ENCODE results near the gene VGLL2. TPM values are rescaled to one million over a fixed set of nuclear protein-coding genes. Genes with fewer than 3 reads are reported as not detected.

The VGLL2 gene
- total RNA-seq, 2 experiments from 2014 or later, result not detected

DNA sequence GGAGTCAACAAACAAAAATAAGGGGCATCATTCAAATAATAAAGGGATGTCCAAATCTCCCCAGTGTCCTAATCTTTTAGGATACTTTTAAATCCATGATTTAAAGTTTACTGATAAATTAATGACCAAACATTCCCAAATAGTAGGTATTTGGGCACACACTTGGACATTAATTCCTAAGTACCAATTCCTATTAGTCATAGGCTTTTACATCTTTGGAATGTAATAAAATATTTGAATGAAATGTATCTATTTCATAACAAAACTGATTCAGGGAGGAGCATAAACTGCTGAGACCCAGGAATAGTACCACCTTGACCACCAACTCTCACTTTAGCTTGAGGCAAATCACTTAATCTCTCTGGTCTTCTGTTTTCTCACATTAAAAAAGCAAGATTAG lies 44.3 kb downstream of the VGLL2 start:
- Mint-ChIP-seq H3K4me1 (ENCODE audit: low read depth) (no peaks in the 10 kb centered on the region), H3K36me3 (ENCODE audit: low read depth) (no peaks in the 10 kb centered on the region), H3K27ac (no peak overlapping the region), H3K9me3 (no peaks in the 10 kb centered on the region), H3K4me3 (no peak overlapping the region), H3K27me3 (peaks cover 6% of the 10 kb centered on the region)
- no peak for DNase-seq
- intact Hi-C loops (cut with micrococcal nuclease), result no loop called here
- TF ChIP-seq, protein P1, sequence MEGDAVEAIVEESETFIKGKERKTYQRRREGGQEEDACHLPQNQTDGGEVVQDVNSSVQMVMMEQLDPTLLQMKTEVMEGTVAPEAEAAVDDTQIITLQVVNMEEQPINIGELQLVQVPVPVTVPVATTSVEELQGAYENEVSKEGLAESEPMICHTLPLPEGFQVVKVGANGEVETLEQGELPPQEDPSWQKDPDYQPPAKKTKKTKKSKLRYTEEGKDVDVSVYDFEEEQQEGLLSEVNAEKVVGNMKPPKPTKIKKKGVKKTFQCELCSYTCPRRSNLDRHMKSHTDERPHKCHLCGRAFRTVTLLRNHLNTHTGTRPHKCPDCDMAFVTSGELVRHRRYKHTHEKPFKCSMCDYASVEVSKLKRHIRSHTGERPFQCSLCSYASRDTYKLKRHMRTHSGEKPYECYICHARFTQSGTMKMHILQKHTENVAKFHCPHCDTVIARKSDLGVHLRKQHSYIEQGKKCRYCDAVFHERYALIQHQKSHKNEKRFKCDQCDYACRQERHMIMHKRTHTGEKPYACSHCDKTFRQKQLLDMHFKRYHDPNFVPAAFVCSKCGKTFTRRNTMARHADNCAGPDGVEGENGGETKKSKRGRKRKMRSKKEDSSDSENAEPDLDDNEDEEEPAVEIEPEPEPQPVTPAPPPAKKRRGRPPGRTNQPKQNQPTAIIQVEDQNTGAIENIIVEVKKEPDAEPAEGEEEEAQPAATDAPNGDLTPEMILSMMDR (IDR thresholded peaks at IDR 0.05), result no peak
- CTCF ChIA-PET, result no interaction called here
- no peak for ATAC-seq
- POLR2A ChIA-PET, result no interaction called here

DNA sequence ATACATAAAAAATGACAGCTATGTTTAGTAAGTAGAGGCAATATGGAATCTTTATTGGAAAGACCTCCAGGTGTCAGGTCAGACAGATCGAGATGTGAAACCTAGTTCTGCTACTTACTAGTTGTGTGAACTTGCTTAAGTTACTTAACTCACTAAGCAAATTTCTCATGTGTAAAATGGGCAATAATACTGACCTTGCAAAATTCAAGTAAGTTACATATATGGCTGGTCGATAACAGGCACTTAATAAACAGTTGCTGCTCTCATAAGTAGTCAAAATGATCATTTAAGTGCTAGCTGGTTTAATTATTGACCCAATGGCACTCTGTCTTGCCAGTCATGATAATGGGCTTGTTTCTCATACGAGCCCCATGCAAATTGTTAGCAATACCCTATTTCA lies 46.0 kb downstream of the VGLL2 start:
- no peaks in the 10 kb centered on the region for H3K9me3 Mint-ChIP-seq
- ChIA-PET POLR2A (no interaction called here), CTCF (no interaction called here)
- intact Hi-C loops (cut with micrococcal nuclease), result no loop called here
- H3K27ac Mint-ChIP-seq, result no peak overlapping the region
- DNase-seq (no peak), ATAC-seq (no peak)
- no peaks in the 10 kb centered on the region for H3K4me1 Mint-ChIP-seq (ENCODE audit: low read depth)
- no peaks in the 10 kb centered on the region for H3K36me3 Mint-ChIP-seq (ENCODE audit: low read depth)
- peaks cover 6% of the 10 kb centered on the region for H3K27me3 Mint-ChIP-seq
- no peak overlapping the region for H3K4me3 Mint-ChIP-seq
- TF ChIP-seq, protein P1 (IDR thresholded peaks at IDR 0.05), result no peak

DNA sequence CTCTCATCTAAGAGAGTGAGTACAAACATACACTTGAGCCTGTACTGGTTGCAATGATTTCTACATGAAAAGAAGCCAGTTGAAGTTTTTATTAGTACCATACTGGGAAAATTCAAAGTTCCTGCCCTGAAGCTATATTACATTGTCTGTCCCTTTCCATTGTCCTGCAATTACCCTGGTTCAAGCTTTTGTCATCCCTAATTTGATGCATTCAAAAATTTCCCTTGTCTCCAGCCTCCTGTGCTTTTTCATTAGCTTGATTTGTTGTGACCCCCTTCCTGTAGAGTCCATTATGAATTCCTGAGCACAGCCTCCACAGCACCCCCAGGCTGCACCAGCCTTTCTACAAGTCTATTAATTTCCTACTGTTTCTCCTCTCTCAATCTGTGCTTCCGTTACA lies 46.4 kb downstream of the VGLL2 start:
- no peaks in the 10 kb centered on the region for H3K36me3 Mint-ChIP-seq (ENCODE audit: low read depth)

GRCh38 chr6:117317261-117317660 lies 51.9 kb downstream of the VGLL2 start:
- intact Hi-C loops (cut with micrococcal nuclease), result no loop called here
- TF ChIP-seq, protein P1 (IDR thresholded peaks at IDR 0.05), result peak; percentile 25

More for the DNA sequence above, 46.4 kb downstream of the VGLL2 start:
- DNase-seq (no peak), ATAC-seq (no peak)
- H3K4me1 Mint-ChIP-seq (ENCODE audit: low read depth), result no peaks in the 10 kb centered on the region
- POLR2A ChIA-PET, result no interaction called here
- H3K27me3 Mint-ChIP-seq, result peaks cover 9% of the 10 kb centered on the region
- no peak overlapping the region for H3K27ac Mint-ChIP-seq
- intact Hi-C loops (cut with micrococcal nuclease), result no loop called here
- TF ChIP-seq, protein P1 (IDR thresholded peaks at IDR 0.05), result no peak
- no peak overlapping the region for H3K4me3 Mint-ChIP-seq
- H3K9me3 Mint-ChIP-seq, result no peaks in the 10 kb centered on the region
- CTCF ChIA-PET, result no interaction called here

More at GRCh38 chr6:117317261-117317660, 51.9 kb downstream of the VGLL2 start:
- DNase-seq (no peak), ATAC-seq (no peak)
- no peak overlapping the region for H3K4me3 Mint-ChIP-seq
- H3K9me3 Mint-ChIP-seq, result no peaks in the 10 kb centered on the region
- ChIA-PET POLR2A (no interaction called here), CTCF (interaction anchor here (1.3 kb wide), 1 partner anchor 14 kb away, joined by 3 read pairs; no protein-coding TSS in a partner anchor)
- H3K4me1 Mint-ChIP-seq (ENCODE audit: low read depth), result no peaks in the 10 kb centered on the region
- no peaks in the 10 kb centered on the region for H3K36me3 Mint-ChIP-seq (ENCODE audit: low read depth)
- no peak overlapping the region for H3K27ac Mint-ChIP-seq
- H3K27me3 Mint-ChIP-seq, result peaks cover 6% of the 10 kb centered on the region

Other genes with a start within 250 kb of the VGLL2 start
- gene ROS1, start 160.4 kb downstream of the VGLL2 start, total RNA-seq, result not detected
- 1 to 10 TPM; 2.2 to 2.3 TPM for gene DCBLD1, start 217.1 kb downstream of the VGLL2 start, total RNA-seq

Data from activated CD8-positive, alpha-beta T cell treated with anti-CD3 and anti-CD28 coated beads for 36 hours (primary cell).